Smooth muscle cell (in vitro differentiated cells): ENCODE data around the gene FDCSP. TPM values are rescaled to one million over a fixed set of nuclear protein-coding genes. Genes with fewer than 3 reads are reported as not detected.
A peak's percentile ranks its signal among the peaks of the same experiment; 100 is the strongest.
"Not testable (repeated sequence)": the region's sequence is repeated elsewhere in the genome, so short reads cannot be mapped to it uniquely, and the experiment has no call there.

Source experiments
- DNase-seq: peaks from one replicate; lab custom pipeline; 2025; ENCODE audit not compliant: unreplicated experiment; lab: John Stamatoyannopoulos, UW
- H2AFZ ChIP-seq: fragments of 200-600 bp; sonication (generic); 2 replicates; pipeline ENCODE4 v1.6.0; 2016; ENCODE audit warnings: antibody characterized with exemption, low read depth, mild to moderate bottlenecking
- H3F3A ChIP-seq: fragments of 200-600 bp; sonication (generic); 2 replicates; pipeline ENCODE4 v1.6.0; 2017; ENCODE audit warnings: antibody characterized with exemption, low read depth
- H3K27ac ChIP-seq: fragments of 200-600 bp; sonication (generic); 2 replicates; pipeline ENCODE4 v1.5.1; 2016; ENCODE audit warnings: low read depth, mild to moderate bottlenecking
- H3K27me3 ChIP-seq: fragments of 200-600 bp; sonication (generic); 2 replicates; pipeline ENCODE4 v1.6.1; 2016; ENCODE audit warnings: low read depth, mild to moderate bottlenecking
- H3K36me3 ChIP-seq: fragments of 200-600 bp; sonication (generic); 2 replicates; pipeline ENCODE4 v1.5.1; 2016; ENCODE audit warnings: low read depth
- H3K4me1 ChIP-seq: fragments of 200-600 bp; sonication (generic); 2 replicates; pipeline ENCODE4 v1.5.1; 2016; ENCODE audit warnings: low read depth
- H3K4me2 ChIP-seq: fragments of 200-600 bp; sonication (generic); 2 replicates; pipeline ENCODE4 v1.6.0; 2016; ENCODE audit warnings: mild to moderate bottlenecking
- H3K4me3 ChIP-seq: fragments of 200-600 bp; sonication (generic); 2 replicates; pipeline ENCODE4 v1.5.1; 2016; ENCODE audit warnings: mild to moderate bottlenecking
- H3K79me2 ChIP-seq: fragments of 200-600 bp; sonication (generic); 2 replicates; pipeline ENCODE4 v1.6.0; 2016; ENCODE audit warnings: low read depth, mild to moderate bottlenecking
- H3K9ac ChIP-seq: fragments of 200-600 bp; sonication (generic); 2 replicates; pipeline ENCODE4 v1.6.0; 2016; ENCODE audit warnings: low read depth
- H3K9me3 ChIP-seq: fragments of 200-600 bp; sonication (generic); replicated peaks from 2 replicates; pipeline ENCODE4 v1.5.1; 2016; ENCODE audit warnings: low read depth
- H4K20me1 ChIP-seq: fragments of 200-600 bp; sonication (generic); 2 replicates; pipeline ENCODE4 v1.6.0; 2016; ENCODE audit warnings: low read depth
- CTCF ChIP-seq: fragments of 200-600 bp; sonication (generic); IDR thresholded peaks from 2 replicates; pipeline ENCODE4 v1.5.1; 2017; ENCODE audit warnings: borderline replicate concordance, mild to moderate bottlenecking, antibody characterized with exemption; ENCODE audit not compliant: insufficient read depth, poor library complexity, severe bottlenecking
- WGBS: methylation state at CpG from one replicate; pipeline ENCODE4 v1.1.7; 2016; ENCODE audit warnings: low lambda C conversion rate; 5-methylcytosine and 5-hydroxymethylcytosine counted together
- polyA plus RNA-seq: library from polyadenylated mRNA; unstranded; fragments of >200 nt; fragmentation: Nextera tagmentation; extraction: Ambion mirVana; gene quantifications from 2 replicates; pipeline ENCODE4 v1.2.1, GENCODE V29; 2016
- total RNA-seq: library from RNA; depleted of rRNA; stranded (reverse); fragments of >200 nt; gene quantifications from 2 replicates; pipeline ENCODE4 v1.2.3, GENCODE V29; 2014

Gene FDCSP
- total and polyA plus RNA-seq, 2 experiments from 2014 or later: 5.1 to 16.1 TPM

DNA sequence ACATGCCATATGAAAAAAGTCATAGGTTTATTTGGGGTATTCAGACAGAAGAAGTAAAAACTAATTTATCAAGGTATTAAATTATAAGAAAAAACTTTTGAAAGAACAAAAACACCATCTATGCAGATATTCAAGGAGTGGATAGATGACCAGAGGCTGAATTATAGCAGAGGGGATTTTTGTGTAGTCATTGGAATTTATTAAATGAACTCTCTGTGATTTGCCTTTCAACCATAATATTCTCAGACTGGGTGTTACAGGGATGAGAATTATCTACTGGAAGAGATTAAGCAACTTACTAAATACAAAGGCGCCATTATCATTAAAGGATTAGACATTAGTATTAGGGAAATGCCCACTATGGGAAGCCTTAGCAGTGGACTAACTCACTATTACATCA lies 9.4 kb upstream of the FDCSP start:
- not testable (repeated sequence) for H4K20me1 ChIP-seq, H3F3A ChIP-seq, DNase-seq, H2AFZ ChIP-seq, H3K27ac ChIP-seq, H3K4me2 ChIP-seq, H3K9me3 ChIP-seq, H3K27me3 ChIP-seq, H3K4me1 ChIP-seq, H3K9ac ChIP-seq, H3K79me2 ChIP-seq, H3K4me3 ChIP-seq, H3K36me3 ChIP-seq
- 78% methylated on average over 1 of the region's 1 CpG for WGBS

DNA sequence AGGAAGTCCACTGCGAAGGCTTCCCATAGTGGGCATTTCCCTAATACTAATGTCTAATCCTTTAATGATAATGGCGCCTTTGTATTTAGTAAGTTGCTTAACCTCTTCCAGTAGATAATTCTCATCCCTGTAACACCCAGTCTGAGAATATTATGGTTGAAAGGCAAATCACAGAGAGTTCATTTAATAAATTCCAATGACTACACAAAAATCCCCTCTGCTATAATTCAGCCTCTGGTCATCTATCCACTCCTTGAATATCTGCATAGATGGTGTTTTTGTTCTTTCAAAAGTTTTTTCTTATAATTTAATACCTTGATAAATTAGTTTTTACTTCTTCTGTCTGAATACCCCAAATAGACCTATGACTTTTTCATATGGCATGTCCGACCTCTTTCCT lies 4.5 kb upstream of the FDCSP start:
- H3K4me2 ChIP-seq, H4K20me1 ChIP-seq, H2AFZ ChIP-seq, H3K36me3 ChIP-seq, H3K27me3 ChIP-seq, H3K79me2 ChIP-seq, DNase-seq, H3K27ac ChIP-seq, H3K9ac ChIP-seq, H3K9me3 ChIP-seq, H3F3A ChIP-seq, H3K4me1 ChIP-seq, H3K4me3 ChIP-seq: not testable (repeated sequence)
- WGBS: 93% methylated on average over 3 of the region's 3 CpGs

DNA sequence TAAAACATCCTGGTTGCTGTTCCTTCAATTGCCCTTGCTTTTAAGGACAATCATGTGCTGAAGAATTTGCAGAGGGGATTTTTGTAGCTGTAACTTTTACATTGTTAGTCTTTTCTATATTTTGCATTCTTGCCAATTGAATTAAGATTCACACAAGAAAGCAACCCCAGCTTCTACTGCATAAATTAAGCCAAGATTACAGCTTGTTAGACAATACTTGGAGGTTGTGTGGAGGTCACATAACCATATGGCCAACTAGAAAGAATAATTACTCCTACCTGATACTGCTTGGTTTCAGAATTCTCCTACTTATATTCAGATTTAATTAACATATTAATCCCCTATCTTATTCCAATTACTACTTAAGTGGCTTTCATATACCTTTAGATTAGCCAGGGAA lies 4.1 kb upstream of the FDCSP start:
- not testable (repeated sequence) for H3K4me2 ChIP-seq, H3K4me3 ChIP-seq, H3K9ac ChIP-seq, H4K20me1 ChIP-seq, H3K4me1 ChIP-seq, H3K9me3 ChIP-seq, DNase-seq, H3K27me3 ChIP-seq, H3K27ac ChIP-seq, H2AFZ ChIP-seq, H3K79me2 ChIP-seq, H3K36me3 ChIP-seq, H3F3A ChIP-seq

DNA sequence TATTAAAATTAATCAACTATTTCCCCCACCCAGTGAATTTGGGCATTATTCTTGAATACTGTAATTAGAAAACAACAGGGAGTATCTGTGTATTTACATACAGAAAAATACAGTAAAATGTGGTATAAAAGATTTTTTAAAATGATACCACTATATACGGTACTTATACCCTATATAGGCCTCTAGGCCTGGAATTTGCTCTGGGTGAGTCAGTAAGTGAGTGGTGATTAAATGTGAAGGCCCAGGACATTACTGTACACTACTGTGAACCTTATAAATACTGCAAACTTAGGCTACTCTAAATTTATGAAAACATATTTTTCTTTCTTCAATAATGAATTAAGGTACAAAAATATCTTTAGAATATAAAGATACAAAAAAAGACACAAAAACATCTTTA lies 10.2 kb downstream of the FDCSP start:
- Histone ChIP-seq H3K4me2 (peak overlapping the region; percentile 37), H3K4me1 (peaks cover 3% of the 10 kb centered on the region), H3F3A (no peaks in the 10 kb centered on the region), H3K9ac (no peak overlapping the region), H3K27ac (peak overlapping the region; percentile 71), H3K4me3 (no peak overlapping the region), H3K79me2 (no peaks in the 10 kb centered on the region), H3K27me3 (no peaks in the 10 kb centered on the region), H3K9me3 (no peaks in the 10 kb centered on the region), H3K36me3 (no peaks in the 10 kb centered on the region), H2AFZ (peak overlapping the region; percentile 73), H4K20me1 (no peaks in the 10 kb centered on the region)
- TF ChIP-seq CTCF: no peak
- no peak for DNase-seq
- WGBS: 3% methylated on average over 1 of the region's 1 CpG

DNA sequence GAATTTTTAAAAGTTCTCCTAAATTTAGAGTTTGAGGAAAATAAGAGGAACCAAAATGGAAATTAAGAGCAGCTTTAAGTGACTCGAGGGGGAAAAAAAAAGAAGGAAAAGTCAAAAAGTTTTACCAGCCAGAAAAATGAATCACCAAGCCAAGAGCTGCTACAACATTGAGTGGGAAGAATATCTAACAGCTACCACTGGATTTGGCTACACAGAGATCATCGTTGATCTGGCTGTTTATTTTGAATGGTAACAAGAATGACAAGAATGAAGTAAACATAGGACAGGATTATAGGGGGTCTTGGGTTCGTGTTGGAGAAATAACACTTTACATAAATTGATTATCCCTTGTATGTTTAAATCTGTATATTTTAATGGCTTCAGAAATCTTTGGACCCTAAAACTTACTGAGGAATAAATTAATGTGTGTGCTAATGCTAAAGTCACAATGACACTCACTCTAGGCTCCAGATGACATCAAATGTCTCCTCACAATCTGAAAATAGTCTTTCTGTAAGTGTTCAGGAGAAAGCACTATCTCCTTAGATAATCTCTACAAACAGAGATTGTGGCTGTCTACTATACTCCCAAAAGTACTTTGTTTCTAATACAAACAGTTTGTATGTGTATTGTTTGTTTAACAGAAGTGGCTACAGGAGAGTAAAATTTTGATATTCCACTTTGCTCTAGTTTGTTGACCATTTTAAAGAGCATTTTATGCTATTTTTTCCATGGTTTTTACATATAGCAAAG lies 13.4 kb downstream of the FDCSP start:
- Histone ChIP-seq H4K20me1 (no peaks in the 10 kb centered on the region), H3K4me3 (no peak overlapping the region), H3K27me3 (no peaks in the 10 kb centered on the region), H3K4me2 (peak overlapping the region; percentile 51), H3K79me2 (no peaks in the 10 kb centered on the region), H3K4me1 (peaks cover 3% of the 10 kb centered on the region), H2AFZ (peak overlapping the region; percentile 23), H3K27ac (peak overlapping the region; percentile 48), H3F3A (no peaks in the 10 kb centered on the region), H3K9me3 (no peaks in the 10 kb centered on the region), H3K9ac (no peak overlapping the region), H3K36me3 (no peaks in the 10 kb centered on the region)
- no peak for DNase-seq
- 9% methylated on average over 3 of the region's 3 CpGs for WGBS
- TF ChIP-seq CTCF: no peak
